Measurements from ENCODE around the gene RAB5IF.

DNA sequence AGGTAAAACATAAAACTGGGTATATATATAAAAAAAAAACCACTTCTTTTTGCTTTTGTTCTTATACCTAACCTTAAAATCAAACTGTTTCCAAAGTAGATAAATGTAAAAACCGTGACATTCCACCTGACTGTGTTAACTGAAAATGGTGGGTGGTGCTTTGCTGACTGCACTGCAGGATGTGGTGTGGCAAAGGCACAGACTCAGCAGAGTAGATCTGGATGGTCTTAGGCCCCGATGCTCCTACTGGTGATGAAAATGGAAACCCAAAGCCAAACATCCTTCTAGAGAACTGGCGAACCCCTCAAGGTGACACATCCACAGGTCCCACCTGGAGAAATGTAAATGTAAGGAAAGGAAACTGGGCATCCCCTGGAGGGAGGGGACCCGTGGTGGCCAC, 23.3 kb upstream of the RAB5IF start:
- TF ChIP-seq, protein P1, sequence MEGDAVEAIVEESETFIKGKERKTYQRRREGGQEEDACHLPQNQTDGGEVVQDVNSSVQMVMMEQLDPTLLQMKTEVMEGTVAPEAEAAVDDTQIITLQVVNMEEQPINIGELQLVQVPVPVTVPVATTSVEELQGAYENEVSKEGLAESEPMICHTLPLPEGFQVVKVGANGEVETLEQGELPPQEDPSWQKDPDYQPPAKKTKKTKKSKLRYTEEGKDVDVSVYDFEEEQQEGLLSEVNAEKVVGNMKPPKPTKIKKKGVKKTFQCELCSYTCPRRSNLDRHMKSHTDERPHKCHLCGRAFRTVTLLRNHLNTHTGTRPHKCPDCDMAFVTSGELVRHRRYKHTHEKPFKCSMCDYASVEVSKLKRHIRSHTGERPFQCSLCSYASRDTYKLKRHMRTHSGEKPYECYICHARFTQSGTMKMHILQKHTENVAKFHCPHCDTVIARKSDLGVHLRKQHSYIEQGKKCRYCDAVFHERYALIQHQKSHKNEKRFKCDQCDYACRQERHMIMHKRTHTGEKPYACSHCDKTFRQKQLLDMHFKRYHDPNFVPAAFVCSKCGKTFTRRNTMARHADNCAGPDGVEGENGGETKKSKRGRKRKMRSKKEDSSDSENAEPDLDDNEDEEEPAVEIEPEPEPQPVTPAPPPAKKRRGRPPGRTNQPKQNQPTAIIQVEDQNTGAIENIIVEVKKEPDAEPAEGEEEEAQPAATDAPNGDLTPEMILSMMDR (IDR thresholded peaks at IDR 0.05): no peak
- no peak for TF ChIP-seq POLR2A (IDR thresholded peaks at IDR 0.05)
